PC-3 (cell line): ENCODE measurements around the gene DLX2. TPM values are rescaled to one million over a fixed set of nuclear protein-coding genes. Genes with fewer than 3 reads are reported as not detected.

Experiments used
- ATAC-seq: fragments of 200-7000 bp; cut with Tn5 transposase; 2 replicates; pipeline ENCODE4 v1.9.1; 2020; ENCODE audit warnings: mild to moderate bottlenecking, moderate library complexity
- BruUV-seq: library from RNA; stranded (reverse); fragments of 400-500 nt; replicated peaks from 2 replicates; lab custom pipeline; 2021; lab: Mats Ljungman, UMichigan
- CTCF ChIA-PET: fragments of 300-600 bp; sonication (Branson Sonifier 250); formaldehyde crosslinking; loops from one replicate; lab custom pipeline; 2022; ENCODE audit warnings: antibody characterized with exemption; lab: Charles Lee
- POLR2A ChIA-PET: fragments of 300-600 bp; sonication (Branson Sonifier 250); formaldehyde crosslinking; loops from one replicate; lab custom pipeline; 2022; ENCODE audit warnings: antibody characterized with exemption; ENCODE audit not compliant: unreplicated experiment; lab: Charles Lee
- DNase-seq: peaks from one replicate; pipeline ENCODE4 v3.0.0-alpha.2; 2015
- H2AFZ ChIP-seq: fragments of 300-600 bp; sonication (generic); 2 replicates; pipeline ENCODE4 v1.6.0; 2016; ENCODE audit warnings: antibody characterized with exemption, low read length
- H3F3A ChIP-seq: fragments of 300-600 bp; sonication (generic); one replicate; pipeline ENCODE4 v1.6.0; 2017; ENCODE audit warnings: antibody characterized with exemption, low read length, control low read depth, mild to moderate bottlenecking; ENCODE audit not compliant: unreplicated experiment
- H3K27ac ChIP-seq: fragments of 300-600 bp; sonication (generic); 2 replicates; pipeline ENCODE4 v1.5.1; 2016; ENCODE audit warnings: mild to moderate bottlenecking, low read length
- H3K27me3 ChIP-seq: fragments of 300-600 bp; sonication (generic); 2 replicates; pipeline ENCODE4 v1.6.1; 2016; ENCODE audit warnings: low read length, mixed read lengths
- H3K36me3 ChIP-seq: fragments of 300-600 bp; sonication (generic); 2 replicates; pipeline ENCODE4 v1.6.1; 2016; ENCODE audit warnings: low read depth, mixed run types, low read length, mixed read lengths
- H3K4me1 ChIP-seq: fragments of 300-600 bp; sonication (generic); 2 replicates; pipeline ENCODE4 v1.5.1; 2016; ENCODE audit warnings: low read length; ENCODE audit not compliant: insufficient read depth
- H3K4me2 ChIP-seq: fragments of 300-600 bp; sonication (generic); 2 replicates; pipeline ENCODE4 v1.6.0; 2016; ENCODE audit warnings: low read length
- H3K4me3 ChIP-seq: fragments of 300-600 bp; sonication (generic); 2 replicates; pipeline ENCODE4 v1.5.1; 2016; ENCODE audit warnings: mild to moderate bottlenecking, low read length, mixed read lengths
- H3K79me2 ChIP-seq: fragments of 300-600 bp; sonication (generic); 2 replicates; pipeline ENCODE4 v1.6.1; 2017; ENCODE audit warnings: low read length, mixed read lengths
- H3K9ac ChIP-seq: fragments of 300-600 bp; sonication (generic); 2 replicates; pipeline ENCODE4 v1.6.0; 2016; ENCODE audit warnings: mild to moderate bottlenecking, low read length
- H3K9me2 ChIP-seq: fragments of 300-600 bp; sonication (generic); replicated peaks from 2 replicates; pipeline ENCODE4 v1.6.1; 2016; ENCODE audit warnings: mixed run types, low read length, mixed read lengths
- H3K9me3 ChIP-seq: fragments of 300-600 bp; sonication (generic); 2 replicates; pipeline ENCODE4 v1.6.1; 2016; ENCODE audit warnings: low read length, mixed read lengths
- H4K20me1 ChIP-seq: fragments of 300-600 bp; sonication (generic); 2 replicates; pipeline ENCODE4 v1.6.1; 2016; ENCODE audit warnings: low read length, mixed read lengths
- CTCF ChIP-seq: fragments of 300-600 bp; sonication (generic); conservative IDR thresholded peaks from 2 replicates; pipeline ENCODE4 v1.5.1; 2017; ENCODE audit warnings: antibody characterized with exemption, low read depth, mild to moderate bottlenecking, low read length
- EZH2 ChIP-seq: fragments of 300-600 bp; sonication (generic); IDR thresholded peaks from one replicate; pipeline ENCODE4 v1.6.1; 2017; ENCODE audit warnings: antibody characterized with exemption, mild to moderate bottlenecking, low read length; ENCODE audit not compliant: unreplicated experiment
- EZH2phosphoT487 ChIP-seq: fragments of 300-600 bp; sonication (generic); IDR thresholded peaks from 2 replicates; pipeline ENCODE4 v1.6.1; 2018; ENCODE audit warnings: mild to moderate bottlenecking, antibody characterized with exemption, low read length, borderline replicate concordance
- intact Hi-C: fragments of 100-400 bp; cut with micrococcal nuclease; formaldehyde crosslinking; loops from 2 replicates; pipeline ENCODE4 v1.9.0; 2023
- total RNA-seq: library from RNA; depleted of rRNA; stranded (reverse); fragments of >200 nt; gene quantifications from 2 replicates; pipeline ENCODE4 v1.2.3, GENCODE V29; 2014

The DLX2 gene
- total RNA-seq, 1 experiment from 2014 or later: 1.4 TPM

GRCh38 chr2:172084645-172085459, 17.8 kb downstream of the DLX2 start:
- Histone ChIP-seq H3K79me2 (peaks cover 26% of the 10 kb centered on the region), H3K4me1 (peaks cover 16% of the 10 kb centered on the region; the same call in 1 of the 2 replicates), H4K20me1 (no peaks in the 10 kb centered on the region), H3K4me2 (peak overlapping the region; percentile 100), H3K27ac (peak overlapping the region; percentile 60), H2AFZ (peak overlapping the region; percentile 78), H3F3A (peaks cover 3% of the 10 kb centered on the region), H3K27me3 (no peaks in the 10 kb centered on the region), H3K36me3 (no peaks in the 10 kb centered on the region), H3K9me2 (no peaks in the 10 kb centered on the region), H3K4me3 (peak overlapping the region; percentile 94), H3K9ac (peak overlapping the region; percentile 79), H3K9me3 (no peaks in the 10 kb centered on the region)
- DNase-seq (peak; percentile 96), ATAC-seq (peak; percentile 90)
- BruUV-seq: TSS peak; percentile 83
- ChIA-PET CTCF (interaction anchor here (0.5 to 1.4 kb wide), 4 partner anchors 14 to 386 kb away, joined by 3 to 7 read pairs (median 3); no protein-coding TSS in a partner anchor), POLR2A (interaction anchor here (0.5 to 0.9 kb wide), 7 partner anchors 11 to 117 kb away, joined by 3 to 9 read pairs (median 4); partner anchors contain the start of gene METAP1D)
- intact Hi-C loops: loop anchor here (1.0 to 2.0 kb wide), 3 partner anchors 9 to 46 kb away; no protein-coding TSS in a partner anchor
- TF ChIP-seq EZH2 (no peak), CTCF (no peak), EZH2phosphoT487 (no peak)

GRCh38 chr2:172084395-172084644, 18.4 kb downstream of the DLX2 start:
- H3K27me3 ChIP-seq: no peaks in the 10 kb centered on the region
- H3F3A ChIP-seq: peaks cover under 1% of the 10 kb centered on the region
- peaks cover 16% of the 10 kb centered on the region; the same call in 1 of the 2 replicates for H3K4me1 ChIP-seq
- H3K9me3 ChIP-seq: no peaks in the 10 kb centered on the region
- ATAC-seq (peak; percentile 14), DNase-seq (no peak)
- no peaks in the 10 kb centered on the region for H3K36me3 ChIP-seq
- peak overlapping the region; percentile 79 for H3K9ac ChIP-seq
- peak overlapping the region; percentile 60 for H3K27ac ChIP-seq
- H3K79me2 ChIP-seq: peaks cover 26% of the 10 kb centered on the region
- peak overlapping the region; percentile 78 for H2AFZ ChIP-seq
- TF ChIP-seq EZH2phosphoT487: no peak
- no peak for TF ChIP-seq EZH2
- TF ChIP-seq CTCF: no peak
- peak overlapping the region; percentile 100 for H3K4me2 ChIP-seq
- POLR2A ChIA-PET: interaction anchor here (0.7 kb wide), 1 partner anchor 72 kb away, joined by 3 read pairs; no protein-coding TSS in a partner anchor
- peak overlapping the region; percentile 94 for H3K4me3 ChIP-seq
- intact Hi-C loops: loop anchor here (2.0 kb wide), 2 partner anchors 14 to 46 kb away; no protein-coding TSS in a partner anchor
- no peaks in the 10 kb centered on the region for H3K9me2 ChIP-seq
- no TSS peak for BruUV-seq
- CTCF ChIA-PET: no interaction called here
- H4K20me1 ChIP-seq: no peaks in the 10 kb centered on the region
